ENCODE measurements around the gene LCP1.

- TF ChIP-seq RBM34 (IDR thresholded peaks at IDR 0.05; ENCODE audit: borderline replicate concordance, insufficient read depth, low read length) (no peak), E2F6 (IDR thresholded peaks at IDR 0.05; ENCODE audit: borderline replicate concordance in 1 of 2, extremely low read depth in 1 of 2, insufficient read depth in 1 of 2, insufficient read length in 1 of 2, low read depth in 1 of 2, low read length in 1 of 2, poor library complexity in 1 of 2, severe bottlenecking in 1 of 2) (no peak)
Measured at GRCh38 chr13:46086421-46086922, 95.5 kb downstream of the LCP1 start.

Data from K562 (cell line).